ENCODE measurements around the gene CHAD. TPM values are rescaled to one million over a fixed set of nuclear protein-coding genes. Genes with fewer than 3 reads are reported as not detected.
"Not testable (repeated sequence)": the region's sequence is repeated elsewhere in the genome, so short reads cannot be mapped to it uniquely, and the experiment has no call there.

The CHAD gene
- total RNA-seq, 1 experiment from 2014 or later, result not detected

DNA sequence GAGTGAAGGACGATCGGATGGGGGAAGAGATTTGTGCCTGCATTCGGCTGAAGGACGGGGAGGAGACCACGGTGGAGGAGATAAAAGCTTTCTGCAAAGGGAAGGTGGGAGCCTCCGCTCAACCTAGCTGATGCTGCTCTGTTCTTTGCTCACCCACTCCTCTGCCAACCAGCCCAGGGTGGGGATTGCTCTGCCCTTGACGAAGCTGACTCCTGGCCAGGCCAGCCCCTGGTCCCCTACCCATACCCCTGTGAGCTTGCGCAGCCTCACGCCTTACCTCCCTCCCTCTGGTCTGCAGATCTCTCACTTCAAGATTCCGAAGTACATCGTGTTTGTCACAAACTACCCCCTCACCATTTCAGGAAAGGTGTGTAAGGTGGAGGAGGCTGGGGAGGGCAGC, 5.2 kb upstream of the CHAD start:
- Mint-ChIP-seq H3K9me3 (ENCODE audit: unreplicated experiment) (no peaks in the 10 kb centered on the region), H3K4me3 (ENCODE audit: unreplicated experiment) (no peak overlapping the region), H3K27ac (ENCODE audit: low read depth, unreplicated experiment) (no peak overlapping the region), H3K27me3 (ENCODE audit: insufficient read depth, unreplicated experiment) (no peaks in the 10 kb centered on the region), H3K36me3 (ENCODE audit: insufficient read depth, unreplicated experiment) (peaks cover 9% of the 10 kb centered on the region), H3K4me1 (ENCODE audit: insufficient read depth, unreplicated experiment) (peaks cover 6% of the 10 kb centered on the region)
- DNase-seq (ENCODE audit: unreplicated experiment), result no peak
- TF ChIP-seq, protein P1, sequence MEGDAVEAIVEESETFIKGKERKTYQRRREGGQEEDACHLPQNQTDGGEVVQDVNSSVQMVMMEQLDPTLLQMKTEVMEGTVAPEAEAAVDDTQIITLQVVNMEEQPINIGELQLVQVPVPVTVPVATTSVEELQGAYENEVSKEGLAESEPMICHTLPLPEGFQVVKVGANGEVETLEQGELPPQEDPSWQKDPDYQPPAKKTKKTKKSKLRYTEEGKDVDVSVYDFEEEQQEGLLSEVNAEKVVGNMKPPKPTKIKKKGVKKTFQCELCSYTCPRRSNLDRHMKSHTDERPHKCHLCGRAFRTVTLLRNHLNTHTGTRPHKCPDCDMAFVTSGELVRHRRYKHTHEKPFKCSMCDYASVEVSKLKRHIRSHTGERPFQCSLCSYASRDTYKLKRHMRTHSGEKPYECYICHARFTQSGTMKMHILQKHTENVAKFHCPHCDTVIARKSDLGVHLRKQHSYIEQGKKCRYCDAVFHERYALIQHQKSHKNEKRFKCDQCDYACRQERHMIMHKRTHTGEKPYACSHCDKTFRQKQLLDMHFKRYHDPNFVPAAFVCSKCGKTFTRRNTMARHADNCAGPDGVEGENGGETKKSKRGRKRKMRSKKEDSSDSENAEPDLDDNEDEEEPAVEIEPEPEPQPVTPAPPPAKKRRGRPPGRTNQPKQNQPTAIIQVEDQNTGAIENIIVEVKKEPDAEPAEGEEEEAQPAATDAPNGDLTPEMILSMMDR (IDR thresholded peaks at IDR 0.05; ENCODE audit: unreplicated experiment), result no peak
- ChIA-PET POLR2A (interaction anchor here (1.0 kb wide), 1 partner anchor 14 kb away, joined by 3 read pairs; no protein-coding TSS in a partner anchor), CTCF (interaction anchor here (0.6 to 1.4 kb wide), 4 partner anchors 68 to 92 kb away, joined by 3 to 7 read pairs (median 3); partner anchors contain the start of gene LRRC59)
- intact Hi-C loops (cut with micrococcal nuclease), result no loop called here
- BruUV-seq (replicated peaks), result no TSS peak

DNA sequence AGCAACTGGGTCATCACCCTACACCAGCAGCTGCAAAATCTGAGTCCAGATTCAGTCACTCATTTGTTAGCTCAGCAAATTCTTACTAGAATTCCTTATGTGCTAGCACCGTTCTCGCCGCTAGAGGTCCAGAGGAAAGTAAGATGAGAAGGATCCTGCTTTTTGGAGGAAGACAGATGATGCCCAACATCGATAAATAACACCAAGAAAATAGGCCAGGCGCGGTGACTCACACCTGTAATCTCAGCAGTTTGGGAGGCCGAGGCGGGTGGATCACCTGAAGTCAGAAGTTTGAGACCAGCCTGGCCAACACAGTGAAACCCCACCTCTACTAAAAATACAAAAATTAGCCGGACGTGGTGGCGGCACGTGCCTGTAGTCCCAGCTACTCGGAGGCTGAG, 4.1 kb upstream of the CHAD start:
- intact Hi-C loops (cut with micrococcal nuclease); H3K4me3 Mint-ChIP-seq (ENCODE audit: unreplicated experiment): not testable (repeated sequence)
- POLR2A ChIA-PET, result interaction anchor here (0.5 to 1.2 kb wide), 3 partner anchors 13 to 339 kb away, joined by 3 to 4 read pairs (median 3); no protein-coding TSS in a partner anchor

DNA sequence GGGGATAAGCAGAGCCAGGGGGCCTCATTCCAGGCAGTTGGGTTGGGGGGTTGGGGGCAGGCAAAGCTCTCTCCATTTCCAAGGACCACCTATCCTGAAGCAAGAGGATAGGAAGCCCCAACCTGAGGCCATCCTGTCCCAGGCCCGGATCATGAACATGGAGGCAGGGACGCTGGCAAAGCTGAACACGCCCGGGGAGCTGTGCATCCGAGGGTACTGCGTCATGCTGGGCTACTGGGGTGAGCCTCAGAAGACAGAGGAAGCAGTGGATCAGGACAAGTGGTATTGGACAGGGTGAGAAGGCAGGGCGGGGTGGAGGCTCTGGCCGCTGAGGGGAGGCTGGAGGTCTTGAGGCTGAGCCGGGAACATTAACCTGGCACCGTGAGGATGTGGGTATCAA, 3.6 kb upstream of the CHAD start:
- ChIA-PET POLR2A (interaction anchor here (1.2 kb wide), 1 partner anchor 43 kb away, joined by 4 read pairs; no protein-coding TSS in a partner anchor), CTCF (interaction anchor here (0.7 to 1.4 kb wide), 4 partner anchors 10 to 109 kb away, joined by 3 to 7 read pairs (median 5); partner anchors contain the start of gene LRRC59)
- Mint-ChIP-seq H3K4me3 (ENCODE audit: unreplicated experiment) (no peak overlapping the region), H3K4me1 (ENCODE audit: insufficient read depth, unreplicated experiment) (no peaks in the 10 kb centered on the region), H3K36me3 (ENCODE audit: insufficient read depth, unreplicated experiment) (peaks cover 15% of the 10 kb centered on the region), H3K9me3 (ENCODE audit: unreplicated experiment) (no peaks in the 10 kb centered on the region), H3K27ac (ENCODE audit: low read depth, unreplicated experiment) (no peak overlapping the region), H3K27me3 (ENCODE audit: insufficient read depth, unreplicated experiment) (no peaks in the 10 kb centered on the region)
- BruUV-seq (replicated peaks), result no TSS peak
- intact Hi-C loops (cut with micrococcal nuclease), result no loop called here
- no peak for DNase-seq (ENCODE audit: unreplicated experiment)
- TF ChIP-seq, protein P1 (IDR thresholded peaks at IDR 0.05; ENCODE audit: unreplicated experiment), result no peak

More for the DNA sequence above, 4.1 kb upstream of the CHAD start:
- DNase-seq (ENCODE audit: unreplicated experiment), result peak; percentile 35
- H3K4me1 Mint-ChIP-seq (ENCODE audit: insufficient read depth, unreplicated experiment); H3K27ac Mint-ChIP-seq (ENCODE audit: low read depth, unreplicated experiment); BruUV-seq (replicated peaks); H3K9me3 Mint-ChIP-seq (ENCODE audit: unreplicated experiment); H3K27me3 Mint-ChIP-seq (ENCODE audit: insufficient read depth, unreplicated experiment): not testable (repeated sequence)
- CTCF ChIA-PET, result interaction anchor here (0.6 to 1.4 kb wide), 5 partner anchors 9 to 110 kb away, joined by 3 to 7 read pairs (median 4); partner anchors contain the start of gene LRRC59
- peaks cover 15% of the 10 kb centered on the region for H3K36me3 Mint-ChIP-seq (ENCODE audit: insufficient read depth, unreplicated experiment)

DNA sequence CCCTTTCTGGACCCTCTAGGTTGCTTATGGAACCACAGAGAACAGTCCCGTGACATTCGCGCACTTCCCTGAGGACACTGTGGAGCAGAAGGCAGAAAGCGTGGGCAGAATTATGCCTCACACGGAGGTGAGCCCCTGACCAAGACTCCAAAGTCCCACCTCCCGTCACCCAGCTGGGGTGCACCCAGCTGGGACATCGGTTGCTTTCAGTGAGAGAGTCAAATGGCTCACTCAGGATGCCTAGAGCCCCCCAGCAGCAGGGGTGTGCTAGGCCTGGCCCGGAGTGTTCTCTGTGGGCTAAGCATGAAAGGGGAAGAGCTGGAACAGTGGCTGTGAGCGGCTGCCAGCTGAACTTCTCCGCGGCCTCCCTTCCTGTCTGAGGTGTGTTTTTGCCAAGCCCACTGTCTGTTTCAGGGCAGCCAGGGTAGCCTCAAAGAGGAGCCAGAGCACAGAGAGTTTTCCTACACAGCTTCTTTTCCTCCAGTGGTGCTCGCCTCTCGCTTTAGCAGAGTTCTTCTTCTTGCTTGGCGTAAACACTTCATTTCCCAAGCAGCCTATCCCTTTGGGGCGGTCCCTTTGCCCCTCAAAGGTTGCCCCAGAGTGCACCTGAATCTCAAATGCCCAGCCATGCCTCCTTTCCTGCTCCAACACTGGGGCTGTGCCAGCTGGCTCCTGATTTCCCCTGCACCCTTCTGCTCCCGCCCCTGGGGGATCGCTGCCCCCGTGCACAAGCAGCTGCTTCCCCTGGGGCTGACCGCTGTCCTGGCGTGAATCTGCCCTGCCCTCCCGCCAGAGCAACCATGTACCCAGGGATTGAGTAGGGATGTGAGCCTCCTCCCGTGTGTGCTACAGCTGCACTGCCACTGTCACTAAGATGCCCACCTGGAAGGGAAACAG, 2.6 kb upstream of the CHAD start:
- intact Hi-C loops (cut with micrococcal nuclease), result no loop called here
- ChIA-PET CTCF (interaction anchor here (0.6 to 1.8 kb wide), 5 partner anchors 7 to 481 kb away, joined by 3 to 6 read pairs (median 3); partner anchors contain the start of gene RSAD1), POLR2A (interaction anchor here (0.8 to 1.4 kb wide), 3 partner anchors 15 to 123 kb away, joined by 3 read pairs; no protein-coding TSS in a partner anchor)
- Mint-ChIP-seq H3K27me3 (ENCODE audit: insufficient read depth, unreplicated experiment) (no peaks in the 10 kb centered on the region), H3K27ac (ENCODE audit: low read depth, unreplicated experiment) (no peak overlapping the region), H3K9me3 (ENCODE audit: unreplicated experiment) (no peaks in the 10 kb centered on the region), H3K36me3 (ENCODE audit: insufficient read depth, unreplicated experiment) (peaks cover 15% of the 10 kb centered on the region), H3K4me1 (ENCODE audit: insufficient read depth, unreplicated experiment) (no peaks in the 10 kb centered on the region), H3K4me3 (ENCODE audit: unreplicated experiment) (no peak overlapping the region)
- no TSS peak for BruUV-seq (replicated peaks)
- TF ChIP-seq, protein P1 (IDR thresholded peaks at IDR 0.05; ENCODE audit: unreplicated experiment), result no peak
- DNase-seq (ENCODE audit: unreplicated experiment), result no peak

Data from MCF 10A (cell line).